Measurements from ENCODE around the gene SEMA4D.
A peak's percentile ranks its signal among the peaks of the same experiment; 100 is the strongest.

Gene SEMA4D

DNA sequence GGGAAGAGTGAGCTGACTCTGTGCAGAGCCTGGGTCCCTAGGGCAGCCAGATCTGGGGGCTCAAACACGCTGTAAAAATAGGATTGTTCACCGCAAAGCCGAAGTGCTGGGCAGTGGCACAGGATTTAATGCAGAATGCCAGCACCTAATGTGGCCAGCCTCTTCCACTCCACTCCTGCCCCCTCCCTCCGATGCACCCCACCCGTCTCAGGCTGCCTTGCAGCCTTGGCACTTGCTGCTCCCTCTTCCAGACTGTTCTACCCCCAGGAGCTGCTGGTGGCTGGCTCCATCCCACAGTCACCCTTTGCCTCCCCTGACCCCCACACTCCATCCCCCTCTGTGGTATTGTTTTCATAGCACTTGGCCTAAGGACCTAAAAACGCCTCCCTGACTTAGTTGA lies 86.2 kb downstream of the SEMA4D start:
- peaks cover 2% of the 10 kb centered on the region for H3K79me1 ChIP-seq (ENCODE audit: low read length)
- no peak overlapping the region for H3K4ac ChIP-seq (ENCODE audit: low read depth, low read length)
- no peaks in the 10 kb centered on the region for H3K27me3 ChIP-seq (ENCODE audit: insufficient read depth, low read length, poor library complexity)
- H3K79me2 ChIP-seq (ENCODE audit: control insufficient read depth, insufficient read depth, low read length) = no peaks in the 10 kb centered on the region
- no peak overlapping the region for H2BK5ac ChIP-seq (ENCODE audit: low read length)
- H3K4me1 ChIP-seq (ENCODE audit: control insufficient read depth, low read depth, low read length) = peaks cover 14% of the 10 kb centered on the region
- no peak overlapping the region for H2AK5ac ChIP-seq (ENCODE audit: low read length)
- H3K27ac ChIP-seq (ENCODE audit: low read depth, low read length) = no peak overlapping the region
- H3K9ac ChIP-seq (ENCODE audit: low read length) = no peak overlapping the region
- no peak overlapping the region for H2BK15ac ChIP-seq (replicated peaks; ENCODE audit: low read depth)
- no peak overlapping the region for H4K8ac ChIP-seq (ENCODE audit: low read depth, low read length)
- no CpG with 5 or more reads among the region's 6 CpGs for WGBS (ENCODE audit: extremely low coverage, insufficient coverage, low lambda C conversion rate)
- H3K23ac ChIP-seq (ENCODE audit: low read length) = no peak overlapping the region
- no peak overlapping the region for H2BK120ac ChIP-seq (ENCODE audit: low read depth, low read length)
- H4K5ac ChIP-seq (ENCODE audit: low read length) = no peak overlapping the region
- H3K36me3 ChIP-seq (ENCODE audit: control insufficient read depth, insufficient read depth, low read length) = no peaks in the 10 kb centered on the region
- H3K4me2 ChIP-seq (ENCODE audit: low read length) = no peak overlapping the region
- DNase-seq = no peak
- no peak overlapping the region for H3K4me3 ChIP-seq (ENCODE audit: low read length)
- no peak overlapping the region for H3K18ac ChIP-seq (ENCODE audit: low read length)
- no peak overlapping the region for H3K56ac ChIP-seq (ENCODE audit: low read length)

DNA sequence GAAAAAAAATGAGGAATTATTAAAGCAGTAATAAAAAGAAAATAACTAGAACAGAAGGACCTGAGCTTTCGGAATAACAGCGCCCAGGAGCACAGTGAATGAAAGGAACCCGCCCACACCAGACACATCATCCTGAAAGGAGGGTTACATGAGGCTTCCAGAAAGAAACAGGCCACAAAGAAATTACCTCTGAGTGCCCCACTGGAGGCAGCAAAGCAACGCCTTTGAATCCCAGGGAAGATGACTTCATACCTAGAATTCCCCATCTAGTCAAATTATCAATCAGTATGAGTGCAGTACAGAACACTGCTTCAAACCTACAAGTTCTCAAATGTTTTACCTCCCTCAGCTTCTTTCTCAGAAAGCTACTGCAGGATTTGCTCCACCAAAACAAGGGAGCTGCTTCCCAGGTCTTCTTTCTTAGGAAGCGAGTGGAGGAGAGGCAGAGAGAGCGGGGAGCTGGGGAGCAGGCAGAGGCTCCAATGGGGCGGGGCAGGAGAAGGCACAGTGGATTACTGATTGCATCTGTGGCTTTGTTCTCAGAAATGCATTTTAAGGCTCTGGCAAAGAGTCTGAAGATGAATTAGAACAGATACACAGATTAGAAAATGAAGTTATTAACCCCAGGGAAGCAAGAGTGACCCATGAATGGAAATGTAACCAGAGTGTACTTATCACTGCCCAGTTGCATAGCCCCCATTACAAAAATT lies 87.1 kb downstream of the SEMA4D start:
- Histone ChIP-seq H3K9ac (ENCODE audit: low read length) (no peak overlapping the region), H3K27me3 (ENCODE audit: insufficient read depth, low read length, poor library complexity) (no peaks in the 10 kb centered on the region), H3K56ac (ENCODE audit: low read length) (no peak overlapping the region), H3K27ac (ENCODE audit: low read depth, low read length) (no peak overlapping the region), H3K79me1 (ENCODE audit: low read length) (peaks cover 2% of the 10 kb centered on the region), H3K23ac (ENCODE audit: low read length) (no peak overlapping the region), H2BK120ac (ENCODE audit: low read depth, low read length) (no peak overlapping the region), H3K4me3 (ENCODE audit: low read length) (no peak overlapping the region), H3K4ac (ENCODE audit: low read depth, low read length) (no peak overlapping the region), H3K18ac (ENCODE audit: low read length) (no peak overlapping the region), H3K79me2 (ENCODE audit: control insufficient read depth, insufficient read depth, low read length) (no peaks in the 10 kb centered on the region), H3K4me1 (ENCODE audit: control insufficient read depth, low read depth, low read length) (peaks cover 14% of the 10 kb centered on the region), H3K4me2 (ENCODE audit: low read length) (no peak overlapping the region), H2AK5ac (ENCODE audit: low read length) (no peak overlapping the region), H3K36me3 (ENCODE audit: control insufficient read depth, insufficient read depth, low read length) (no peaks in the 10 kb centered on the region), H2BK15ac (replicated peaks; ENCODE audit: low read depth) (no peak overlapping the region), H4K8ac (ENCODE audit: low read depth, low read length) (no peak overlapping the region), H4K5ac (ENCODE audit: low read length) (no peak overlapping the region), H2BK5ac (ENCODE audit: low read length) (no peak overlapping the region)
- WGBS (ENCODE audit: extremely low coverage, insufficient coverage, low lambda C conversion rate) = no CpG with 5 or more reads among the region's 7 CpGs
- DNase-seq = peak; percentile 55

DNA sequence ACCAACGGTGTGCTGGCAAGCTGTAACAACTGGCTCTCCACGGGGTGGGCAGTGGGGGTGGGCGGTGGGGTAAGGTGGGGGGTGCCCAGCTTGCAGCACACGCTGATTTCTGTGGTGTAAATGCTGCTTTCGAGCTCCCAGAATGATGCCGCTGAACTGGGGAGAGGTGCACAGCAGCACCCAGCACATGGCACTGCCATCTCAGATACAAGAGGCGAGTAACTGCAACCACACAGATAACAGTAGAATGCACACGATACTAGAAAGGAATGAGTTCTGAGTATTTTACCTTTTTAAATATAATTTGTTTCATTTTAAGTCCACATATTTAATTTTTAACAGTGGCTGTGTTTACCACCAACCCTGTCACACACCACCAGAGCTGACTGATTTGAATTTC lies 87.9 kb downstream of the SEMA4D start:
- Histone ChIP-seq H4K5ac (ENCODE audit: low read length) (no peak overlapping the region), H3K4me1 (ENCODE audit: control insufficient read depth, low read depth, low read length) (peaks cover 14% of the 10 kb centered on the region), H3K4me2 (ENCODE audit: low read length) (no peak overlapping the region), H3K36me3 (ENCODE audit: control insufficient read depth, insufficient read depth, low read length) (no peaks in the 10 kb centered on the region), H4K8ac (ENCODE audit: low read depth, low read length) (no peak overlapping the region), H3K27ac (ENCODE audit: low read depth, low read length) (no peak overlapping the region), H3K56ac (ENCODE audit: low read length) (no peak overlapping the region), H3K79me1 (ENCODE audit: low read length) (peaks cover 2% of the 10 kb centered on the region), H3K23ac (ENCODE audit: low read length) (no peak overlapping the region), H2AK5ac (ENCODE audit: low read length) (no peak overlapping the region), H3K4me3 (ENCODE audit: low read length) (no peak overlapping the region), H3K79me2 (ENCODE audit: control insufficient read depth, insufficient read depth, low read length) (no peaks in the 10 kb centered on the region), H3K4ac (ENCODE audit: low read depth, low read length) (no peak overlapping the region), H3K18ac (ENCODE audit: low read length) (no peak overlapping the region), H3K27me3 (ENCODE audit: insufficient read depth, low read length, poor library complexity) (no peaks in the 10 kb centered on the region), H2BK15ac (replicated peaks; ENCODE audit: low read depth) (no peak overlapping the region), H2BK120ac (ENCODE audit: low read depth, low read length) (no peak overlapping the region), H2BK5ac (ENCODE audit: low read length) (no peak overlapping the region), H3K9ac (ENCODE audit: low read length) (no peak overlapping the region)
- no CpG with 5 or more reads among the region's 8 CpGs for WGBS (ENCODE audit: extremely low coverage, insufficient coverage, low lambda C conversion rate)
- no peak for DNase-seq

DNA sequence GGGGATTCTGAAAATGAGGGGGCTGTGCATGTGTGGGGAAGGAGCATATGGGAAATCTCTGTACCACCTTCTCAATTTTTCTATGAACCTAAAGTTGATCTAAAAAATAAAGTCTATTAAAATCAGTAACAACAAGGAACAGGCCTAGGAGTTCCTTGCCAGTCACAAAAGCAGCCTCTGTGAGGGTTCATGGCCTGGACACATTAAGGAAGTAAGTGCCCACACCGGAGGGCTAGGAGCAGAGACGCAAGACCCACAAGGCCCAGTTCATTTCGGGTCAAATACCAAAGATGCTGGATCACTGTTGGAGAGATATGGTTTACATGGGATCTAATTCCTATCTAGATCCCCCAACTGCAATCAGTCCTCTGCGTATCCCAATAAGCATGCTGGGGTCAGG lies 88.4 kb downstream of the SEMA4D start:
- no CpG with 5 or more reads among the region's 4 CpGs for whole genome bisulfite sequencing (ENCODE audit: extremely low coverage, insufficient coverage, low lambda C conversion rate)
- no peak overlapping the region for H3K23ac ChIP-seq (ENCODE audit: low read length)
- H4K8ac ChIP-seq (ENCODE audit: low read depth, low read length) = no peak overlapping the region
- no peak overlapping the region for H3K4me3 ChIP-seq (ENCODE audit: low read length)
- H2BK120ac ChIP-seq (ENCODE audit: low read depth, low read length) = no peak overlapping the region
- H3K79me1 ChIP-seq (ENCODE audit: low read length) = peaks cover 2% of the 10 kb centered on the region
- no peak overlapping the region for H4K5ac ChIP-seq (ENCODE audit: low read length)
- no peak overlapping the region for H2BK5ac ChIP-seq (ENCODE audit: low read length)
- H3K27ac ChIP-seq (ENCODE audit: low read depth, low read length) = no peak overlapping the region
- H3K36me3 ChIP-seq (ENCODE audit: control insufficient read depth, insufficient read depth, low read length) = no peaks in the 10 kb centered on the region
- no peak overlapping the region for H3K56ac ChIP-seq (ENCODE audit: low read length)
- no peaks in the 10 kb centered on the region for H3K27me3 ChIP-seq (ENCODE audit: insufficient read depth, low read length, poor library complexity)
- DNase-seq = no peak
- no peak overlapping the region for H2BK15ac ChIP-seq (replicated peaks; ENCODE audit: low read depth)
- H3K18ac ChIP-seq (ENCODE audit: low read length) = no peak overlapping the region
- H3K4me1 ChIP-seq (ENCODE audit: control insufficient read depth, low read depth, low read length) = peaks cover 14% of the 10 kb centered on the region
- H3K4ac ChIP-seq (ENCODE audit: low read depth, low read length) = no peak overlapping the region
- H3K9ac ChIP-seq (ENCODE audit: low read length) = no peak overlapping the region
- H2AK5ac ChIP-seq (ENCODE audit: low read length) = no peak overlapping the region
- H3K79me2 ChIP-seq (ENCODE audit: control insufficient read depth, insufficient read depth, low read length) = no peaks in the 10 kb centered on the region
- H3K4me2 ChIP-seq (ENCODE audit: low read length) = no peak overlapping the region

DNA sequence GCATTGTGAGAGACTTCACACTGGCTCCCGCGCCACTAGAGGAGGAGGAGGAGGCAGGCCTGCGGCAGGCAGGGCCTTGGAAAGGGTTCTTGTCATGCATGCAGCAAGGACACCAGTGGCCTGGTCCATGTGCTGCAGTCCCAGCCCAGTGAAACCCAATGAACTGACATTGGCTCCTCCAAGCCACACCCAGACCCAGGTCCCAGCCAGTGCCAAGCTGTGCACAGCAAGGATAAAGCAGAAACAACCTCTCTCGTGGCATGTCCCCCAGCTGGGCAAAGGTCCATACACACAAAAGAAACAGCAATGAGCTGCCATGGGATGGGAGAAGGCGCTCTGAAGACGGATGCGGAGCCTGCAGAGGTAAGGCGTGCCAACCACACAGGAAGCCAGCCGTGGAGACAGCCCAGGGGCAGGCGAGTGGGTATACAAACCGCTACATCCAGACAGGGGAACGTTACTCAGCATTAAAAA lies 89.2 kb downstream of the SEMA4D start:
- H3K4ac ChIP-seq (ENCODE audit: low read depth, low read length) = no peak overlapping the region
- H3K9ac ChIP-seq (ENCODE audit: low read length) = no peak overlapping the region
- H2BK15ac ChIP-seq (replicated peaks; ENCODE audit: low read depth) = no peak overlapping the region
- H2BK5ac ChIP-seq (ENCODE audit: low read length) = no peak overlapping the region
- no peak overlapping the region for H3K18ac ChIP-seq (ENCODE audit: low read length)
- no peak overlapping the region for H2BK120ac ChIP-seq (ENCODE audit: low read depth, low read length)
- H3K4me1 ChIP-seq (ENCODE audit: control insufficient read depth, low read depth, low read length) = peaks cover 13% of the 10 kb centered on the region
- no peak for DNase-seq
- H4K5ac ChIP-seq (ENCODE audit: low read length) = no peak overlapping the region
- H3K27ac ChIP-seq (ENCODE audit: low read depth, low read length) = no peak overlapping the region
- no peaks in the 10 kb centered on the region for H3K79me2 ChIP-seq (ENCODE audit: control insufficient read depth, insufficient read depth, low read length)
- no peak overlapping the region for H2AK5ac ChIP-seq (ENCODE audit: low read length)
- no CpG with 5 or more reads among the region's 12 CpGs for WGBS (ENCODE audit: extremely low coverage, insufficient coverage, low lambda C conversion rate)
- H3K4me2 ChIP-seq (ENCODE audit: low read length) = no peak overlapping the region
- H3K27me3 ChIP-seq (ENCODE audit: insufficient read depth, low read length, poor library complexity) = no peaks in the 10 kb centered on the region
- no peak overlapping the region for H4K8ac ChIP-seq (ENCODE audit: low read depth, low read length)
- no peak overlapping the region for H3K4me3 ChIP-seq (ENCODE audit: low read length)
- no peak overlapping the region for H3K56ac ChIP-seq (ENCODE audit: low read length)
- no peaks in the 10 kb centered on the region for H3K36me3 ChIP-seq (ENCODE audit: control insufficient read depth, insufficient read depth, low read length)
- no peak overlapping the region for H3K23ac ChIP-seq (ENCODE audit: low read length)
- peaks cover 2% of the 10 kb centered on the region for H3K79me1 ChIP-seq (ENCODE audit: low read length)

DNA sequence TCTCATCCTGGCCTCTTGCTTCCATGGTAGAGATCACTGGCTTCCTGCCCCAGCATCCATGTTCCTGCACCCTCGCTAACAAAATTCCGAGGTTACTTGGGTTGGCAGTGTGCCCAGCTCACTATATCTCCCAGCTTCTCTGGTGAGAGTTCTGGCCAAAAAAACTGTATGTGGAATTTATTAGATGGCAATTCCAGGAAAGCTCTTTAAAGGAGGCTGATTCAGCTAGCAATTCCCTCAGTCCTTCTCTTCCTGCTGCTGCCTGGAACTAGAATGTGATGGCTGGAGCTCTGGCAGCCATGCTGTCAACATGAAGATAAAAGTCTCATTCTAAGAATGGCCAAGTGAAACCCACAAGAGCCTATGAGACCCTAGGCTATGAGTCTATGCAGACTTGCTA lies 90.8 kb downstream of the SEMA4D start:
- no peaks in the 10 kb centered on the region for H3K27me3 ChIP-seq (ENCODE audit: insufficient read depth, low read length, poor library complexity)
- H3K9ac ChIP-seq (ENCODE audit: low read length) = no peak overlapping the region
- no peak overlapping the region for H3K56ac ChIP-seq (ENCODE audit: low read length)
- H3K18ac ChIP-seq (ENCODE audit: low read length) = no peak overlapping the region
- no peak overlapping the region for H3K27ac ChIP-seq (ENCODE audit: low read depth, low read length)
- no peak overlapping the region for H2AK5ac ChIP-seq (ENCODE audit: low read length)
- no peak overlapping the region for H2BK120ac ChIP-seq (ENCODE audit: low read depth, low read length)
- H3K36me3 ChIP-seq (ENCODE audit: control insufficient read depth, insufficient read depth, low read length) = no peaks in the 10 kb centered on the region
- no peaks in the 10 kb centered on the region for H3K79me1 ChIP-seq (ENCODE audit: low read length)
- H3K4ac ChIP-seq (ENCODE audit: low read depth, low read length) = no peak overlapping the region
- H3K4me1 ChIP-seq (ENCODE audit: control insufficient read depth, low read depth, low read length) = peaks cover under 1% of the 10 kb centered on the region
- H4K5ac ChIP-seq (ENCODE audit: low read length) = no peak overlapping the region
- H3K23ac ChIP-seq (ENCODE audit: low read length) = no peak overlapping the region
- no CpG with 5 or more reads among the region's 2 CpGs for WGBS (ENCODE audit: extremely low coverage, insufficient coverage, low lambda C conversion rate)
- DNase-seq = no peak
- no peak overlapping the region for H2BK5ac ChIP-seq (ENCODE audit: low read length)
- no peak overlapping the region for H3K4me2 ChIP-seq (ENCODE audit: low read length)
- H2BK15ac ChIP-seq (replicated peaks; ENCODE audit: low read depth) = no peak overlapping the region
- H4K8ac ChIP-seq (ENCODE audit: low read depth, low read length) = no peak overlapping the region
- no peaks in the 10 kb centered on the region for H3K79me2 ChIP-seq (ENCODE audit: control insufficient read depth, insufficient read depth, low read length)
- no peak overlapping the region for H3K4me3 ChIP-seq (ENCODE audit: low read length)

Data from mesendoderm (in vitro differentiated cells).